K562 (cell line): ENCODE measurements around the gene OSBP2. TPM values are rescaled to one million over a fixed set of nuclear protein-coding genes. Genes with fewer than 3 reads are reported as not detected.

Experiments used
- BACH1 ChIP-seq: fragments of 200-800 bp; sonication (Bioruptor generic); IDR thresholded peaks from 2 replicates; pipeline ENCODE4 v1.6.1; 2016; ENCODE audit warnings: missing genetic modification characterization, missing compliant biosample characterization
- CXXC5 ChIP-seq: fragments of 250-450 bp; sonication (Bioruptor Pico); IDR thresholded peaks from 2 replicates; pipeline ENCODE4 v1.8.0; 2022; ENCODE audit warnings: inconsistent platforms, mild to moderate bottlenecking, moderate library complexity
- DDX20 ChIP-seq: fragments of 450-650 bp; IDR thresholded peaks from 2 replicates; pipeline ENCODE4 v1.6.1; 2016; ENCODE audit warnings: missing genetic modification characterization, low read depth, mild to moderate bottlenecking, missing compliant biosample characterization, moderate library complexity
- DMBX1 ChIP-seq: fragments of 250-450 bp; sonication (Bioruptor Pico); IDR thresholded peaks from 2 replicates; pipeline ENCODE4 v1.8.0; 2022; ENCODE audit warnings: inconsistent platforms, mild to moderate bottlenecking, moderate library complexity, borderline replicate concordance
- SMAD3 ChIP-seq: fragments of 450-650 bp; formaldehyde crosslinking; conservative IDR thresholded peaks from 2 replicates; pipeline ENCODE4 v1.4.0; 2020; ENCODE audit warnings: mild to moderate bottlenecking
- ZNF449 ChIP-seq: fragments of 250-450 bp; sonication (Bioruptor Pico); IDR thresholded peaks from 2 replicates; pipeline ENCODE4 v1.8.0; 2022; ENCODE audit warnings: moderate library complexity, mild to moderate bottlenecking, inconsistent platforms
- polyA plus RNA-seq, 8 experiments: library from polyadenylated mRNA; depleted of rRNA in 4 of 8; stranded (reverse) in 5 of 8; unstranded in 3 of 8; fragments of >200 nt; fragmentation: Nextera tagmentation in 2 of 8; fragmentation: Illumina TruSeq in 1 of 8; extraction: Ambion mirVana in 2 of 8; extraction: Trizol in 1 of 8; gene quantifications; 2 replicates each; pipeline versions ENCODE4 v1.2.1 to v1.2.3, GENCODE V29; 2011 to 2014; ENCODE audit warnings: inconsistent platforms in 1 of 8, missing spikeins in 1 of 8
- total RNA-seq, 7 experiments: library from RNA; depleted of rRNA in 6 of 7; stranded (reverse); fragments of >200 nt in 6 of 7; fragmentation: Illumina TruSeq in 2 of 7; extraction: Trizol in 2 of 7; gene quantifications; 2 replicates each; pipeline versions ENCODE4 v1.2.1 to v1.2.3, GENCODE V29; 2011 to 2021; ENCODE audit warnings: low replicate concordance in 1 of 7
- TF ChIP-seq, protein P1 (sequence below): fragments of 450-650 bp; conservative IDR thresholded peaks from 2 replicates; pipeline ENCODE4 v1.6.1; 2016; ENCODE audit warnings: missing genetic modification characterization, low read depth, mild to moderate bottlenecking, missing compliant biosample characterization, moderate library complexity

Gene OSBP2
- total and polyA plus RNA-seq, 9 of the 15 experiments (the other 6 are each of a cell fraction or from before 2014, with no cell fraction given): 0.52 to 29.5 (median 21.6) TPM

- TF ChIP-seq DDX20 (peak; percentile 76; the same call in 1 of the 2 replicates), ZNF449 (CRISPR knock-in tag) (peak; percentile 68; the same call in 1 of the 2 replicates), DMBX1 (CRISPR knock-in tag) (peak; percentile 85), CXXC5 (CRISPR knock-in tag) (peak; percentile 38), BACH1 (tag) (peak; percentile 69), SMAD3 (CRISPR knock-in tag) (0 out of 2 replicates have a peak, but pooled peaks have one; percentile 38)
- TF ChIP-seq, protein P1, sequence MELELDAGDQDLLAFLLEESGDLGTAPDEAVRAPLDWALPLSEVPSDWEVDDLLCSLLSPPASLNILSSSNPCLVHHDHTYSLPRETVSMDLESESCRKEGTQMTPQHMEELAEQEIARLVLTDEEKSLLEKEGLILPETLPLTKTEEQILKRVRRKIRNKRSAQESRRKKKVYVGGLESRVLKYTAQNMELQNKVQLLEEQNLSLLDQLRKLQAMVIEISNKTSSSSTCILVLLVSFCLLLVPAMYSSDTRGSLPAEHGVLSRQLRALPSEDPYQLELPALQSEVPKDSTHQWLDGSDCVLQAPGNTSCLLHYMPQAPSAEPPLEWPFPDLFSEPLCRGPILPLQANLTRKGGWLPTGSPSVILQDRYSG (tag): peak; percentile 65; the same call in 1 of the 2 replicates
Observed at GRCh38 chr22:30740511-30740910, 45.8 kb downstream of the OSBP2 start (continued).
